ENCODE results near the gene TTC29. TPM values are rescaled to one million over a fixed set of nuclear protein-coding genes. Genes with fewer than 3 reads are reported as not detected.

Gene TTC29
- 0.24 TPM for total RNA-seq
- long read RNA-seq: 0 reads

GRCh38 chr4:146945556-146946374 lies at the start of gene TTC29:
Gene TTC29, minus strand, starts transcription at chr4:146945864. Its CDS starts 5,969 bp downstream, at chr4:146939895.
- intact Hi-C loops (cut with DNase I): no loop called here
- peak; percentile 92 for DNase-seq (ENCODE audit: low spot score)

- DNase-seq (ENCODE audit: low spot score): no peak
- intact Hi-C loops (cut with DNase I): no loop called here
Measured at GRCh38 chr4:146981651-146982050, 36.0 kb upstream of the TTC29 start.

- no peak for DNase-seq (ENCODE audit: low spot score)
- intact Hi-C loops (cut with DNase I): no loop called here
Measured at GRCh38 chr4:146978641-146979040, 33.0 kb upstream of the TTC29 start.

GRCh38 chr4:146976145-146976544 lies 30.5 kb upstream of the TTC29 start:
- intact Hi-C loops (cut with DNase I): no loop called here
- no peak for DNase-seq (ENCODE audit: low spot score)

GRCh38 chr4:146975527-146975926 lies 29.9 kb upstream of the TTC29 start:
- intact Hi-C loops (cut with DNase I): no loop called here
- no peak for DNase-seq (ENCODE audit: low spot score)

- DNase-seq (ENCODE audit: low spot score): no peak
- intact Hi-C loops (cut with DNase I): no loop called here
Measured at GRCh38 chr4:146975036-146975435, 29.4 kb upstream of the TTC29 start.

- DNase-seq (ENCODE audit: low spot score): no peak
- intact Hi-C loops (cut with DNase I): no loop called here
Measured at GRCh38 chr4:146972036-146972435, 26.4 kb upstream of the TTC29 start.

GRCh38 chr4:146969126-146969525 lies 23.5 kb upstream of the TTC29 start:
- no peak for DNase-seq (ENCODE audit: low spot score)
- intact Hi-C loops (cut with DNase I): no loop called here

- DNase-seq (ENCODE audit: low spot score): no peak
- intact Hi-C loops (cut with DNase I): no loop called here
Measured at GRCh38 chr4:146960634-146961033, 15.0 kb upstream of the TTC29 start.

- DNase-seq (ENCODE audit: low spot score): no peak
- intact Hi-C loops (cut with DNase I): no loop called here
Measured at GRCh38 chr4:146959692-146960091, 14.0 kb upstream of the TTC29 start.

GRCh38 chr4:146957237-146957636 lies 11.6 kb upstream of the TTC29 start:
- intact Hi-C loops (cut with DNase I): no loop called here

GRCh38 chr4:146952896-146953295 lies 7.2 kb upstream of the TTC29 start:
- DNase-seq (ENCODE audit: low spot score): no peak
- intact Hi-C loops (cut with DNase I): no loop called here

More at GRCh38 chr4:146957237-146957636, 11.6 kb upstream of the TTC29 start:
- DNase-seq (ENCODE audit: low spot score): no peak

GRCh38 chr4:146949559-146949958 lies 3.9 kb upstream of the TTC29 start:
- intact Hi-C loops (cut with DNase I): no loop called here
- no peak for DNase-seq (ENCODE audit: low spot score)

- DNase-seq (ENCODE audit: low spot score): no peak
- intact Hi-C loops (cut with DNase I): no loop called here
Measured at GRCh38 chr4:146943691-146944375, 1.8 kb downstream of the TTC29 start.

GRCh38 chr4:146932116-146932515 lies 13.5 kb downstream of the TTC29 start:
- intact Hi-C loops (cut with DNase I): no loop called here
- DNase-seq (ENCODE audit: low spot score): no peak

GRCh38 chr4:146930673-146931072 lies 15.0 kb downstream of the TTC29 start:
- intact Hi-C loops (cut with DNase I): no loop called here
- no peak for DNase-seq (ENCODE audit: low spot score)

GRCh38 chr4:146927695-146928094 lies 18.0 kb downstream of the TTC29 start:
- intact Hi-C loops (cut with DNase I): no loop called here
- DNase-seq (ENCODE audit: low spot score): no peak

GRCh38 chr4:146916479-146917076 lies 29.1 kb downstream of the TTC29 start:
- intact Hi-C loops (cut with DNase I): loop anchor here (5.0 kb wide), 1 partner anchor 574 kb away; no protein-coding TSS in a partner anchor

GRCh38 chr4:146915132-146915531 lies 30.5 kb downstream of the TTC29 start:
- DNase-seq (ENCODE audit: low spot score): no peak
- intact Hi-C loops (cut with DNase I): loop anchor here (5.0 kb wide), 1 partner anchor 573 kb away; no protein-coding TSS in a partner anchor

More at GRCh38 chr4:146916479-146917076, 29.1 kb downstream of the TTC29 start:
- DNase-seq (ENCODE audit: low spot score): no peak

GRCh38 chr4:146900295-146900694 lies 45.4 kb downstream of the TTC29 start:
- DNase-seq (ENCODE audit: low spot score): no peak
- intact Hi-C loops (cut with DNase I): no loop called here

Data from cardiac septum (tissue), 1 donor.